CD1c-positive myeloid dendritic cell (primary cell): ENCODE measurements around the gene CST6.

Source experiments
- DNase-seq: peaks from one replicate; pipeline ENCODE4 v3.0.0-alpha.2; 2016; ENCODE audit errors: extremely low spot score

The CST6 gene, protein sequence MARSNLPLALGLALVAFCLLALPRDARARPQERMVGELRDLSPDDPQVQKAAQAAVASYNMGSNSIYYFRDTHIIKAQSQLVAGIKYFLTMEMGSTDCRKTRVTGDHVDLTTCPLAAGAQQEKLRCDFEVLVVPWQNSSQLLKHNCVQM

GRCh38 chr11:66011785-66012303 lies at the start of gene CST6:
Gene CST6, plus strand, starts transcription at chr11:66012008. Its CDS starts 37 bp downstream, at chr11:66012045.
- no peak for DNase-seq

DNA sequence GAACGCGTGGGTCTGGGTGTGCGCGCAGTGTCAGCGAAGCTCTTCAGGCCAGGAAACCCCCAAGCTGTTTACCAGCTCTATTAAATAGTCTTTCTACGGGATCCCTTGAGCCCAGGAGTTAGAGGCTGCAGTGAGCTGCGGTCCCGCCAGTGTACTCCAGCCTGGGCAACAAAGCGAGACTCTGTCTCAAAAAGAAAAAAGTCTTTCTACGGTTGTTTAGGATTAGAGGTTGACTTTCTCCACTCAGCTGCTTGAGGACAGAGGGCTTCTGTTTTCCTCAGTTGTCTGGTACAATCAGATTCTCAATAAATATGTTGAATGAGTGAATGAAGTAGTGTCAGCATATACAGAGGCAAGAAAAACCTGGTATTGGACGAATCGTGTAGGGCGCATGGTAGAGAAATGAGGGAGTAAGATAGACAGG lies 49.7 kb upstream of the CST6 start:
- DNase-seq = no peak

DNA sequence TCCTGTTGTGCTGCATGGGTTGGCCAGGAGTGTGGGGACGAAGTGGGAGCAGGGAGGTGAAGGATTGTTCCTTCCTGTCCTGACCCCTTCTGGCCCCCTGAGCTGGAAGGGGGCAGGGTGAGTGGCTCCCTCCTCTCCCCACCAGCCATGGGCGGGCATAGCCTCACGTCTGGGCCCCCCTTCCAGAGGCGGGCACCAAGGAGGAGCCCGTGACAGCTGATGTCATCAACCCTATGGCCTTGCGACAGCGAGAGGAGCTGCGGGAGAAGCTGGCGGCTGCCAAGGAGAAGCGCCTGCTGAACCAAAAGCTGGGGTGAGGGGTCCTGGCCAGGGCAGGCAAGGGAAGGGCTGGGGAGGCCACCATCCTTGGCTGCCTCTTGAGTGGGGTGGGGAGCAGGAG lies 46.9 kb upstream of the CST6 start:
- no peak for DNase-seq

GRCh38 chr11:65965986-65966762 lies 45.6 kb upstream of the CST6 start:
- DNase-seq = no peak

DNA sequence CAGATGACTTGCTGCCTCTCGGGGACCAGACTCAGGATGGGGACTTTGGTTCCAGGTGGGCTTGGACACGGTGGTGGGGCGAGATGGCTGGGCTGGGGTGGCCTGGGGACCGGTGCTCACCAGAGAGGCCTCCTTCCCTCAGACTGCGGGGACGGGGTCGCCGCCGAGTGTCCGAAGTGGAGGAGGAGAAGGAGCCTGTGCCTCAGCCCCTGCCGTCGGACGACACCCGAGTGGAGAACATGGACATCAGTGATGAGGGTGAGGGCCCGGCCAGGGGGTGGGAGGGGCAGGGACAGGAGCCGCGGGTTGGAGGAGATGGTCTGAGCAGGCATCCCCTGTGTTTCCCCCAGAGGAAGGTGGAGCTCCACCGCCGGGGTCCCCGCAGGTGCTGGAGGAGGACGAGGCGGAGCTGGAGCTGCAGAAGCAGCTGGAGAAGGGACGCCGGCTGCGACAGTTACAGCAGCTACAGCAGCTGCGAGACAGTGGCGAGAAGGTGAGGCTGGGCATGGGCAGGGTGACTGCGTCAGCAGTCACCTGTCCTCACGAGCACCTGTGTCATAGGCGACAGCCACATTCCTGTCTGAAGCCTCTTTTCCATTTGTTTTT lies 44.4 kb upstream of the CST6 start:
- DNase-seq = no peak

- peak; percentile 86 for DNase-seq
Observed at GRCh38 chr11:65968600-65969482, 43.0 kb upstream of the CST6 start.

- no peak for DNase-seq
Observed at GRCh38 chr11:65972116-65972515, 39.7 kb upstream of the CST6 start.

GRCh38 chr11:65973439-65974110 lies 38.2 kb upstream of the CST6 start:
- DNase-seq = no peak

DNA sequence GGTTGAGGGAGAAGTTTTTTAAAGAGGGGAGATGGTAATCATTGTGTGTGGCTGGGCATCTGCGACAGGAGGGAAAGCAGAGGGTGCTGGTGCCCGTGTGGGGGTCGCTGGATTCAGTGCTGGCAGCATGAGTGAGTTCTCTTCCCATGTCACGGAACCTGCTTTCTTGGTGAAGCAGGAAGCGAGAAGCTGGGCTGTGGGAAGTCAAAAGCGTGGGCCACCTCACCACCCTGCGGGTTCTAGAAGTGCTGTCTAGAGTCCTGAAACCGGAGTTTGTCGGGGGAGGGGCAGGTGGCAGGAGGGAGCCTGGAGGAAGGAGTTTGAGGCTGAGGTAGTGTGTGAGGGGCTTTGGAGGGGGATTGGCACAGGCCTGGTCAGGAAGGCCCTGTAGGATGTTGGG lies 36.0 kb upstream of the CST6 start:
- peak; percentile 59 for DNase-seq

GRCh38 chr11:65976216-65977176 lies 35.3 kb upstream of the CST6 start:
- no peak for DNase-seq

GRCh38 chr11:65977621-65978390 lies 34.0 kb upstream of the CST6 start:
- DNase-seq = no peak

GRCh38 chr11:65978391-65979238 lies 33.2 kb upstream of the CST6 start:
- no peak for DNase-seq

DNA sequence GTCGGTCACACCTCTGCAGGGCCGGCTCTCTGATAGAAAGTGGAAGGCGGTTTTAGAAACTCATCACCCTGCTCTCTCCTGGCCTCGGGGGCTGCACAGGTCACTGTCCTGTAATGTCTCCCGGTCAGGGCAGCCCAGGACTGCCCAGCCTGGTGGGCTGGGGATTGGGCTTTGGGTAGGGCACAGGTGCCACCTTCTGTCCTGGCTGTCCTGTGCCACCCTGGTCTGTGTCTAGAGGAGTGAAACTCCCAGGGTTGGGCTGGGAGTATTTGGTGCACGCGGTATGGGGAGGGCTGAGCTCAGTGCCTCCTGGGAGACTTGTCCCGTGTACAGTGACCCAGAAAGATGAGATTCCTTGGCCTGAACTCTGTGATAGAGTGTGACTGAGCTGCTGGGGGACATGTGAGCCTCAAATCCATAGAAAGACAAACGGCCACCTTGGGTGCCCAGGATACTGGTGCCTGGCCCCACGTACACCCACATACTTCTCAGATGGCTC lies 32.5 kb upstream of the CST6 start:
- no peak for DNase-seq

DNA sequence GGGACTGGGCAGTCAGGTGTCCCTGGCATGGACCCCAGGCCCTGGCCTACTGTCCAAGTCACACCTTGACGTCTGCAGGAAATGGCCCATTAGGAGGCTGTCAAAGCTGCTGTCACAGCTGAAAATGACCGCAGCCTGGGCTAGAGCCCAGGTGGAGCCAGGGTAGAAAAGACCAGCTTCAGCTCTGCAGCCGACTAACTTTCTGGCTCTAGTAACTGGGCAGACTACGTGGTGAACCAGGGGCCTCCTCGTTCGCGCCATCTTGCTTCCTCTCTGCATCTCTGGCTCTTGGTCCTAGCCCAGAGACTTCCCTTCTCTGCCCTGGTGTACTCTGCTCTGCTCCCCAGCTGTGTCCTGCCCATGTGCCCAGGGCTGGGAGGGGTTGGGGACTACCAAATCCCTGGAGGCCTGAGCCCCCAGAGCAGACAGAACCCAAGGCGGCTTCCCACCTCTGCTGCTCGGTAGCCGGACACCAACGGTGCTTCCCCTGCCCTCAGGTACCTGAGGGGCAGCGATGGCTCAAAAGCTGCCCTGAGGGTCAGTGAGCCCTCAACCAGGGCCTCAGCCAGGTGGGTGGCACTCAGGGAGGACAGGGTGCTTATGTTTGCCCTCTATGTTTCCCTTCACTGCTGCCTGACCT lies 30.6 kb upstream of the CST6 start:
- no peak for DNase-seq

- DNase-seq = no peak
Observed at GRCh38 chr11:65981972-65982823, 29.6 kb upstream of the CST6 start.

DNA sequence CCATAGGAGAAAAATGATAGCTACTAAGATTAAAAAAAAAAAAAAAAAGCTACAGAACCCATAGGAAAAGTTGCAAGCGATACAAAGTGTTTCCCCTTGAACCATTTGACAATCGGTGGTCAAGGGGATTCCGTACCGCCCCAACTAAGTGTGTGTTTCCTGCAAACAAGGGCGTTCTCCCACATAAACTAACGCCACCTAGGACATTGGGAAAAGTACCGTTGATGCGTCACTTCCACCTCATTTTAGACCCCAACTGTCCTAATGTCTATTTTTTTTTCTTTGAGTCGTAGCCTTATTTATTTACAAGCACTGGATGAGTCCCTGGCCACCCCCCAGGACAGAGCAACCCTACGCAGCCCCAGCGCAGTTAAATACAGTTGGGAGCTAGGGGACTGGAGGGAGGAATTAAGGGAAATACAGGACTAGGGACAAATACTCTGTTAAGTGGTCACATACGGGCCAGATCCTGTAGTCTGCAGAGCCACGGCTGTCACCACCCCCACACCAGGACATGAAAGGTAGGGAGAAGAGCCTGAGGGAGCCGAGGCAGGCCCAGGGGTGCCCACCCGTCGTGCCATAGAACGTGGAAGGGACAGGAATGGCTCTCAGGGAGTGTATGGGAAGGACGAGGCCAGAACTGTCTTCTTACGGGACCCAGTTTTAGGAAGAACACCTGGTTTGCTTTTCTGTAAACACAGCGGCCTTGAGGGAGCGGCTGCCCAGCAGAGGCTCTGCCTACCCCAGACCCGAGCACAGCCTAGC lies 28.8 kb upstream of the CST6 start:
- DNase-seq = no peak
